GM12878 (cell line): ENCODE results near the gene LPAR3.

Experiments used
- CREM ChIP-seq: IDR thresholded peaks from 2 replicates; pipeline ENCODE4 v1.6.1; 2014; ENCODE audit warnings: antibody characterized with exemption, low read depth
- HDAC6 ChIP-seq: fragments of 200-600 bp; sonication (generic); IDR thresholded peaks from one replicate; pipeline ENCODE4 v1.8.0; 2017; ENCODE audit warnings: antibody characterized with exemption; ENCODE audit not compliant: unreplicated experiment
- POLR2A ChIP-seq: IDR thresholded peaks from 2 replicates; pipeline ENCODE4 v1.6.1; 2011; ENCODE audit warnings: low read depth, mild to moderate bottlenecking, low read length
- TCF7 ChIP-seq: IDR thresholded peaks from 2 replicates; pipeline ENCODE4 v1.6.1; 2014; ENCODE audit warnings: antibody characterized with exemption, borderline replicate concordance

GRCh38 chr1:84889437-84889836, 3.6 kb downstream of the LPAR3 start:
- TF ChIP-seq CREM (no peak), HDAC6 (no peak), TCF7 (no peak), POLR2A (no peak)
